ENCODE data around the gene VSTM2L.

- no peak for TF ChIP-seq CTCF (IDR thresholded peaks at IDR 0.05; ENCODE audit: low read depth, low read length)
- TF ChIP-seq POLR2A (IDR thresholded peaks at IDR 0.05; ENCODE audit: extremely low read depth, insufficient read length), result no peak
Measured at GRCh38 chr20:37987602-37988290, 84.8 kb downstream of the VSTM2L start.
